Endothelial cell of umbilical vein (primary cell): ENCODE data around the gene TYK2. TPM values are rescaled to one million over a fixed set of nuclear protein-coding genes. Genes with fewer than 3 reads are reported as not detected.

Experiments used
- BruUV-seq: library from RNA; stranded (reverse); fragments of 400-500 nt; replicated peaks from 2 replicates; lab custom pipeline; 2021; lab: Mats Ljungman, UMichigan
- CTCF ChIA-PET: fragments of 300-600, 350-600 bp; sonication (Branson Sonifier 250); formaldehyde crosslinking; loops from one replicate; lab custom pipeline; 2021; ENCODE audit warnings: antibody characterized with exemption, inconsistent platforms; lab: Charles Lee
- POLR2A ChIA-PET: fragments of 300-600, 350-600 bp; sonication (Branson Sonifier 250); formaldehyde crosslinking; loops from one replicate; lab custom pipeline; 2021; ENCODE audit warnings: antibody characterized with exemption, inconsistent platforms; lab: Charles Lee
- DNase-seq: peaks from one replicate; pipeline ENCODE4 v3.0.0-alpha.2; 2011; ENCODE audit warnings: low read depth, low spot score
- FAIRE-seq: peaks from 2 replicates; lab custom pipeline; 2011; peaks lifted over from hg19 to GRCh38; lab: Jason Lieb, UNC
- H2AFZ ChIP-seq: 2 replicates; pipeline ENCODE4 v1.6.0; 2012; ENCODE audit warnings: low read depth, low read length, control low read depth, inconsistent platforms
- H3K27ac ChIP-seq: 2 replicates; pipeline ENCODE4 v1.5.1; 2011; ENCODE audit warnings: low read depth, mild to moderate bottlenecking, control low read depth, low read length, moderate library complexity; ENCODE audit not compliant: insufficient read depth
- H3K27me3 ChIP-seq, 2 experiments: 2 replicates each; pipeline versions ENCODE4 v1.6.0 to v1.6.1; 2011; ENCODE audit warnings: low read length in 2 of 2, mixed read lengths in 1 of 2; ENCODE audit not compliant: control insufficient read depth in 2 of 2, insufficient read depth in 2 of 2
- H3K36me3 ChIP-seq, 2 experiments: 2 replicates in 1 of 2; 3 replicates in 1 of 2; pipeline ENCODE4 v1.5.1; 2011; ENCODE audit warnings: low read length in 2 of 2, mild to moderate bottlenecking in 1 of 2, moderate library complexity in 1 of 2; ENCODE audit not compliant: control insufficient read depth in 2 of 2, insufficient read depth in 2 of 2; ENCODE audit errors: extremely low read depth in 1 of 2
- H3K4me1 ChIP-seq: 3 replicates; pipeline ENCODE4 v1.5.1; 2011; ENCODE audit warnings: mild to moderate bottlenecking, low read length; ENCODE audit not compliant: control insufficient read depth, insufficient read depth; ENCODE audit errors: extremely low read depth
- H3K4me2 ChIP-seq: 2 replicates; pipeline ENCODE4 v1.6.1; 2011; ENCODE audit warnings: low read length, control low read depth, mixed read lengths; ENCODE audit not compliant: insufficient read depth
- H3K4me3 ChIP-seq, 3 experiments: fragments of 200-600 bp in 1 of 3; sonication (generic), shearing (Covaris generic) in 1 of 3; replicated peaks in 1 of 3; 2 replicates each; pipeline ENCODE4 v1.5.1; 2011 to 2016; ENCODE audit warnings: control low read depth in 3 of 3, low read length in 3 of 3, mild to moderate bottlenecking in 2 of 3, inconsistent platforms in 1 of 3, low read depth in 1 of 3, moderate library complexity in 1 of 3; ENCODE audit not compliant: insufficient read depth in 1 of 3
- H3K79me2 ChIP-seq: 2 replicates; pipeline ENCODE4 v1.6.0; 2012; ENCODE audit warnings: low read length, inconsistent platforms; ENCODE audit not compliant: control insufficient read depth, insufficient read depth
- H3K9ac ChIP-seq: replicated peaks from 2 replicates; pipeline ENCODE3; 2011; ENCODE audit warnings: low read length, control low read depth; ENCODE audit not compliant: insufficient read depth; ENCODE audit errors: extremely low read depth
- H3K9me1 ChIP-seq: replicated peaks from 3 replicates; pipeline ENCODE4 v1.6.0; 2011; ENCODE audit warnings: mild to moderate bottlenecking, low read length; ENCODE audit not compliant: control insufficient read depth, insufficient read depth; ENCODE audit errors: extremely low read depth
- H3K9me3 ChIP-seq: replicated peaks from 2 replicates; pipeline ENCODE4 v1.5.1; 2012; ENCODE audit warnings: low read length, inconsistent platforms; ENCODE audit not compliant: control insufficient read depth, insufficient read depth
- H4K20me1 ChIP-seq: replicated peaks from 2 replicates; pipeline ENCODE3; 2011; ENCODE audit warnings: mild to moderate bottlenecking, low read length; ENCODE audit not compliant: control insufficient read depth, insufficient read depth; ENCODE audit errors: extremely low read depth
- EZH2 ChIP-seq: IDR thresholded peaks from 2 replicates; pipeline ENCODE4 v1.6.1; 2012; ENCODE audit warnings: borderline replicate concordance, low read depth, mild to moderate bottlenecking, moderate library complexity, low read length, inconsistent platforms; ENCODE audit not compliant: severe bottlenecking
- FOS ChIP-seq: IDR thresholded peaks from 2 replicates; pipeline ENCODE4 v1.6.1; 2011; ENCODE audit warnings: mild to moderate bottlenecking, low read length, moderate library complexity, borderline replicate concordance; ENCODE audit not compliant: insufficient read depth
- GATA2 ChIP-seq: IDR thresholded peaks from 2 replicates; pipeline ENCODE4 v1.7.0; 2011; ENCODE audit warnings: low read depth, mild to moderate bottlenecking, moderate library complexity, mixed read lengths, low read length; ENCODE audit not compliant: insufficient read length, insufficient read depth
- JUN ChIP-seq: IDR thresholded peaks from 2 replicates; pipeline ENCODE4 v1.6.1; 2011; ENCODE audit warnings: borderline replicate concordance, low read depth; ENCODE audit not compliant: insufficient read length, insufficient read depth
- MYC ChIP-seq: IDR thresholded peaks from one replicate; pipeline ENCODE4 v1.6.1; 2011; ENCODE audit warnings: mild to moderate bottlenecking, low read depth, low read length
- POLR2A ChIP-seq: IDR thresholded peaks from 2 replicates; pipeline ENCODE4 v1.6.1; 2012; ENCODE audit warnings: low read depth, mild to moderate bottlenecking, control low read depth, low read length
- POLR2AphosphoS5 ChIP-seq: IDR thresholded peaks from 2 replicates; pipeline ENCODE4 v1.6.1; 2012; ENCODE audit warnings: low read depth, mild to moderate bottlenecking, control low read depth, low read length, moderate library complexity; ENCODE audit not compliant: insufficient read depth
- dilution Hi-C: fragments of 300-500 bp; cut with MboI; formaldehyde crosslinking; loops from one replicate; pipeline ENCODE4 v1.15.0; 2019; ENCODE audit warnings: low sequenced_read_pairs; ENCODE audit not compliant: extremely low pct_ligation_motif_present
- intact Hi-C: fragments of 100-400 bp; cut with micrococcal nuclease; formaldehyde crosslinking; loops from one replicate; pipeline ENCODE4 v1.10.0; 2022
- polyA plus RNA-seq, 4 experiments: library from polyadenylated mRNA; depleted of rRNA in 3 of 4; stranded (reverse) in 3 of 4; unstranded in 1 of 4; fragments of >200 nt; gene quantifications; 2 replicates each; pipeline versions ENCODE4 v1.2.1 to v1.2.3, GENCODE V29; 2011 to 2012; ENCODE audit warnings: missing spikeins in 1 of 4
- total RNA-seq: library from RNA; stranded (reverse); gene quantifications from 2 replicates; pipeline ENCODE4 v1.2.3, GENCODE V29; 2021
- TF ChIP-seq, protein P1 (sequence below): IDR thresholded peaks from 2 replicates; pipeline ENCODE4 v1.6.1; 2011; ENCODE audit not compliant: insufficient read depth, insufficient read length
- TF ChIP-seq, protein P2 (sequence below), 2 donors: IDR thresholded peaks; 1 replicate in 1 of 2; 2 replicates in 1 of 2; pipeline ENCODE4 v1.5.1; 2011; ENCODE audit warnings: low read length in 2 of 2, mild to moderate bottlenecking in 2 of 2, moderate library complexity in 2 of 2, control low read depth in 1 of 2, inconsistent platforms in 1 of 2, low read depth in 1 of 2; ENCODE audit not compliant: insufficient read depth in 1 of 2; ENCODE audit errors: extremely low read depth in 1 of 2

Gene TYK2
- total and polyA plus RNA-seq, 2 donors (not counting 3 experiments of a cell fraction or from before 2014, with no cell fraction given) = 92.9 to 138 TPM

DNA sequence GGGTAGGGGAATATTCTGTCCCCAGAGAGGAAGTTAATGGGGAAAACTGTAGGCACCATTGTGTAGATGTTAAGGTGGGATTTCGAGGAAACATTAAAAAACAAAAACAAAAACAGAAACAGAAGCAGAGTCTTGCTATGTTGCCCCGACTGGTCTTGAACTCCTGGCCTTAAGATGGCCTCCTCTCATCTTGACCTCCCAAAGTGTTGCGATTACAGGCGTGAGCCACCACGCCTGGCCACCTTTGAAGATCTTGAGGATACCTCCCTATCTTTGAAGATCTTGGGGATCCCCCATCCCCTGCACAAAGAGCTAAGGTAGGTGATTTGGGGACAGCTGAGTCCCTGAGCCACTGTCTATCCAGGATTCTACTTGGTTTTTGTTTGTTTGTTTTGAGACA, 40.4 kb downstream of the TYK2 start:
- no peaks in the 10 kb centered on the region for H3K79me2 ChIP-seq
- CTCF ChIA-PET = interaction anchor here (0.8 kb wide), 1 partner anchor 81 kb away, joined by 5 read pairs; no protein-coding TSS in a partner anchor
- no peak overlapping the region for H3K4me2 ChIP-seq
- no TSS peak for BruUV-seq
- dilution Hi-C loops (no loop called here), intact Hi-C loops (no loop called here)
- no peaks in the 10 kb centered on the region for H3K36me3 ChIP-seq
- no peaks in the 10 kb centered on the region for H3K9me1 ChIP-seq
- H3K9me3 ChIP-seq = no peaks in the 10 kb centered on the region
- TF ChIP-seq FOS (no peak), JUN (no peak), POLR2A (no peak), EZH2 (no peak), MYC (no peak), POLR2AphosphoS5 (no peak), GATA2 (no peak)
- TF ChIP-seq, protein P1, sequence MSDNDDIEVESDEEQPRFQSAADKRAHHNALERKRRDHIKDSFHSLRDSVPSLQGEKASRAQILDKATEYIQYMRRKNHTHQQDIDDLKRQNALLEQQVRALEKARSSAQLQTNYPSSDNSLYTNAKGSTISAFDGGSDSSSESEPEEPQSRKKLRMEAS = no peak
- TF ChIP-seq, protein P2, sequence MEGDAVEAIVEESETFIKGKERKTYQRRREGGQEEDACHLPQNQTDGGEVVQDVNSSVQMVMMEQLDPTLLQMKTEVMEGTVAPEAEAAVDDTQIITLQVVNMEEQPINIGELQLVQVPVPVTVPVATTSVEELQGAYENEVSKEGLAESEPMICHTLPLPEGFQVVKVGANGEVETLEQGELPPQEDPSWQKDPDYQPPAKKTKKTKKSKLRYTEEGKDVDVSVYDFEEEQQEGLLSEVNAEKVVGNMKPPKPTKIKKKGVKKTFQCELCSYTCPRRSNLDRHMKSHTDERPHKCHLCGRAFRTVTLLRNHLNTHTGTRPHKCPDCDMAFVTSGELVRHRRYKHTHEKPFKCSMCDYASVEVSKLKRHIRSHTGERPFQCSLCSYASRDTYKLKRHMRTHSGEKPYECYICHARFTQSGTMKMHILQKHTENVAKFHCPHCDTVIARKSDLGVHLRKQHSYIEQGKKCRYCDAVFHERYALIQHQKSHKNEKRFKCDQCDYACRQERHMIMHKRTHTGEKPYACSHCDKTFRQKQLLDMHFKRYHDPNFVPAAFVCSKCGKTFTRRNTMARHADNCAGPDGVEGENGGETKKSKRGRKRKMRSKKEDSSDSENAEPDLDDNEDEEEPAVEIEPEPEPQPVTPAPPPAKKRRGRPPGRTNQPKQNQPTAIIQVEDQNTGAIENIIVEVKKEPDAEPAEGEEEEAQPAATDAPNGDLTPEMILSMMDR (IDR thresholded peaks at IDR 0.05; ENCODE audit: extremely low read depth in 1 of 2, insufficient read depth in 1 of 2, low read depth in 1 of 2, low read length in 2 of 2) = no peak
- no peak overlapping the region for H2AFZ ChIP-seq
- no peak overlapping the region for H3K27ac ChIP-seq
- H3K4me1 ChIP-seq = no peaks in the 10 kb centered on the region
- H4K20me1 ChIP-seq = no peaks in the 10 kb centered on the region
- no peak overlapping the region for H3K9ac ChIP-seq
- no peaks in the 10 kb centered on the region for H3K27me3 ChIP-seq
- no peak for FAIRE-seq
- no peak for DNase-seq
- H3K4me3 ChIP-seq = no peak overlapping the region
- POLR2A ChIA-PET = interaction anchor here (0.6 kb wide), 1 partner anchor 73 kb away, joined by 4 read pairs; no protein-coding TSS in a partner anchor
